ENCODE results near the gene MVB12B.

MVB12B gene

GRCh38 chr9:126372716-126373115 is 46.1 kb downstream of the MVB12B start:
- no peak for DNase-seq (ENCODE audit: low read depth)
- no peak overlapping the region for H3K4me3 ChIP-seq (ENCODE audit: control insufficient read depth, low read depth, low read length)
- TF ChIP-seq CTCF (conservative IDR thresholded peaks at IDR 0.05; ENCODE audit: control insufficient read depth, insufficient read depth, low read depth, low read length): no peak

GRCh38 chr9:126373241-126373640 is 46.6 kb downstream of the MVB12B start:
- no peak for DNase-seq (ENCODE audit: low read depth)
- H3K4me3 ChIP-seq (ENCODE audit: control insufficient read depth, low read depth, low read length): no peak overlapping the region
- no peak for TF ChIP-seq CTCF (conservative IDR thresholded peaks at IDR 0.05; ENCODE audit: control insufficient read depth, insufficient read depth, low read depth, low read length)

- TF ChIP-seq CTCF (conservative IDR thresholded peaks at IDR 0.05; ENCODE audit: control insufficient read depth, insufficient read depth, low read depth, low read length): no peak
- DNase-seq (ENCODE audit: low read depth): no peak
- no peak overlapping the region for H3K4me3 ChIP-seq (ENCODE audit: control insufficient read depth, low read depth, low read length)
These were observed 47.7 kb downstream of the MVB12B start for GRCh38 chr9:126374366-126374781.

GRCh38 chr9:126375386-126375785 is 48.8 kb downstream of the MVB12B start:
- no peak for TF ChIP-seq CTCF (conservative IDR thresholded peaks at IDR 0.05; ENCODE audit: control insufficient read depth, insufficient read depth, low read depth, low read length)
- H3K4me3 ChIP-seq (ENCODE audit: control insufficient read depth, low read depth, low read length): no peak overlapping the region
- peak; percentile 32 for DNase-seq (ENCODE audit: low read depth)

- no peak overlapping the region for H3K4me3 ChIP-seq (ENCODE audit: control insufficient read depth, low read depth, low read length)
- no peak for DNase-seq (ENCODE audit: low read depth)
- TF ChIP-seq CTCF (conservative IDR thresholded peaks at IDR 0.05; ENCODE audit: control insufficient read depth, insufficient read depth, low read depth, low read length): no peak
These were observed 49.9 kb downstream of the MVB12B start for GRCh38 chr9:126376311-126377175.

GRCh38 chr9:126377176-126377509 is 50.5 kb downstream of the MVB12B start:
- no peak for TF ChIP-seq CTCF (conservative IDR thresholded peaks at IDR 0.05; ENCODE audit: control insufficient read depth, insufficient read depth, low read depth, low read length)
- H3K4me3 ChIP-seq (ENCODE audit: control insufficient read depth, low read depth, low read length): no peak overlapping the region

More at GRCh38 chr9:126377176-126377509, 50.5 kb downstream of the MVB12B start:
- DNase-seq (ENCODE audit: low read depth): no peak

Measured in fibroblast of mammary gland (primary cell).